Measurements from ENCODE around the gene ATP9B.

The ATP9B gene

GRCh38 chr18:79246309-79247108 lies 177.3 kb downstream of the ATP9B start (continued):
- peak; percentile 32; the same call in 1 of the 2 replicates for TF ChIP-seq KLF17 (tag by site-specific recombination; IDR thresholded peaks at IDR 0.05)
- TF ChIP-seq ZNF37A (tag by site-specific recombination; IDR thresholded peaks at IDR 0.05): no peak
- no peak for TF ChIP-seq ZNF292 (tag by site-specific recombination; IDR thresholded peaks at IDR 0.05; ENCODE audit: borderline replicate concordance, low read depth)
- no peak for TF ChIP-seq ZNF423 (tag by site-specific recombination; IDR thresholded peaks at IDR 0.05)
- TF ChIP-seq ZNF561 (tag by site-specific recombination; IDR thresholded peaks at IDR 0.05; ENCODE audit: borderline replicate concordance): no peak
- TF ChIP-seq ZNF184 (tag by site-specific recombination; IDR thresholded peaks at IDR 0.05): no peak
- TF ChIP-seq, protein P1, sequence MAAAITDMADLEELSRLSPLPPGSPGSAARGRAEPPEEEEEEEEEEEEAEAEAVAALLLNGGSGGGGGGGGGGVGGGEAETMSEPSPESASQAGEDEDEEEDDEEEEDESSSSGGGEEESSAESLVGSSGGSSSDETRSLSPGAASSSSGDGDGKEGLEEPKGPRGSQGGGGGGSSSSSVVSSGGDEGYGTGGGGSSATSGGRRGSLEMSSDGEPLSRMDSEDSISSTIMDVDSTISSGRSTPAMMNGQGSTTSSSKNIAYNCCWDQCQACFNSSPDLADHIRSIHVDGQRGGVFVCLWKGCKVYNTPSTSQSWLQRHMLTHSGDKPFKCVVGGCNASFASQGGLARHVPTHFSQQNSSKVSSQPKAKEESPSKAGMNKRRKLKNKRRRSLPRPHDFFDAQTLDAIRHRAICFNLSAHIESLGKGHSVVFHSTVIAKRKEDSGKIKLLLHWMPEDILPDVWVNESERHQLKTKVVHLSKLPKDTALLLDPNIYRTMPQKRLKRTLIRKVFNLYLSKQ (tag by site-specific recombination; IDR thresholded peaks at IDR 0.05; ENCODE audit: borderline replicate concordance): no peak
- TF ChIP-seq ZNF501 (tag by site-specific recombination; IDR thresholded peaks at IDR 0.05): 0 out of 2 replicates have a peak, but pooled peaks have one; percentile 46
- peak; percentile 50; the same call in 1 of the 2 replicates for TF ChIP-seq YY1 (tag by site-specific recombination; IDR thresholded peaks at IDR 0.05)
- TF ChIP-seq SP3 (tag by site-specific recombination; IDR thresholded peaks at IDR 0.05): no peak; the same call in none of the 2 replicates
- no peak for TF ChIP-seq ZNF626 (tag by site-specific recombination; IDR thresholded peaks at IDR 0.05)
- TF ChIP-seq ZNF248 (tag by site-specific recombination; IDR thresholded peaks at IDR 0.05): no peak
- no peak for TF ChIP-seq ZNF621 (tag by site-specific recombination; IDR thresholded peaks at IDR 0.05)
- no peak for TF ChIP-seq TSHZ1 (tag by site-specific recombination; IDR thresholded peaks at IDR 0.05; ENCODE audit: borderline replicate concordance)
- no peak for TF ChIP-seq ZNF366 (tag by site-specific recombination; conservative IDR thresholded peaks at IDR 0.05)
- no peak for TF ChIP-seq ZNF529 (tag by site-specific recombination; IDR thresholded peaks at IDR 0.05; ENCODE audit: insufficient replicate concordance)
- TF ChIP-seq ZBTB48 (tag by site-specific recombination; IDR thresholded peaks at IDR 0.05): 0 out of 2 replicates have a peak, but pooled peaks have one; percentile 46
- TF ChIP-seq, protein P2, sequence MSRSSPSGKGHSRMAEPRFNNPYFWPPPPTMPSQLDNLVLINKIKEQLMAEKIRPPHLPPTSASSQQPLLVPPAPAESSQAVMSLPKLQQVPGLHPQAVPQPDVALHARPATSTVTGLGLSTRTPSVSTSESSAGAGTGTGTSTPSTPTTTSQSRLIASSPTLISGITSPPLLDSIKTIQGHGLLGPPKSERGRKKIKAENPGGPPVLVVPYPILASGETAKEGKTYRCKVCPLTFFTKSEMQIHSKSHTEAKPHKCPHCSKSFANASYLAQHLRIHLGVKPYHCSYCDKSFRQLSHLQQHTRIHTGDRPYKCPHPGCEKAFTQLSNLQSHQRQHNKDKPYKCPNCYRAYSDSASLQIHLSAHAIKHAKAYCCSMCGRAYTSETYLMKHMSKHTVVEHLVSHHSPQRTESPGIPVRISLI (tag by site-specific recombination; IDR thresholded peaks at IDR 0.05): no peak
- TF ChIP-seq ZBTB6 (tag by site-specific recombination; IDR thresholded peaks at IDR 0.05): no peak
- no peak for TF ChIP-seq ZBTB20 (tag by site-specific recombination; IDR thresholded peaks at IDR 0.05)
- TF ChIP-seq HOXA7 (CRISPR knock-in tag; IDR thresholded peaks at IDR 0.05; ENCODE audit: borderline replicate concordance): no peak
- TF ChIP-seq ZNF830 (tag by site-specific recombination; IDR thresholded peaks at IDR 0.05; ENCODE audit: low read depth): no peak
- TF ChIP-seq ZXDB (tag by site-specific recombination; IDR thresholded peaks at IDR 0.05): no peak
- TF ChIP-seq, protein P3, sequence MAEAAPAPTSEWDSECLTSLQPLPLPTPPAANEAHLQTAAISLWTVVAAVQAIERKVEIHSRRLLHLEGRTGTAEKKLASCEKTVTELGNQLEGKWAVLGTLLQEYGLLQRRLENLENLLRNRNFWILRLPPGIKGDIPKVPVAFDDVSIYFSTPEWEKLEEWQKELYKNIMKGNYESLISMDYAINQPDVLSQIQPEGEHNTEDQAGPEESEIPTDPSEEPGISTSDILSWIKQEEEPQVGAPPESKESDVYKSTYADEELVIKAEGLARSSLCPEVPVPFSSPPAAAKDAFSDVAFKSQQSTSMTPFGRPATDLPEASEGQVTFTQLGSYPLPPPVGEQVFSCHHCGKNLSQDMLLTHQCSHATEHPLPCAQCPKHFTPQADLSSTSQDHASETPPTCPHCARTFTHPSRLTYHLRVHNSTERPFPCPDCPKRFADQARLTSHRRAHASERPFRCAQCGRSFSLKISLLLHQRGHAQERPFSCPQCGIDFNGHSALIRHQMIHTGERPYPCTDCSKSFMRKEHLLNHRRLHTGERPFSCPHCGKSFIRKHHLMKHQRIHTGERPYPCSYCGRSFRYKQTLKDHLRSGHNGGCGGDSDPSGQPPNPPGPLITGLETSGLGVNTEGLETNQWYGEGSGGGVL (tag by site-specific recombination; IDR thresholded peaks at IDR 0.05): no peak
- TF ChIP-seq SALL2 (tag by site-specific recombination; IDR thresholded peaks at IDR 0.05; ENCODE audit: borderline replicate concordance): no peak
- no peak for TF ChIP-seq ZNF596 (tag by site-specific recombination; IDR thresholded peaks at IDR 0.05)
- no peak for TF ChIP-seq ZNF266 (tag by site-specific recombination; IDR thresholded peaks at IDR 0.05; ENCODE audit: low read depth)
- no peak for TF ChIP-seq ZFP41 (tag by site-specific recombination; IDR thresholded peaks at IDR 0.05; ENCODE audit: borderline replicate concordance)
- TF ChIP-seq ZNF76 (tag by site-specific recombination; IDR thresholded peaks at IDR 0.05; ENCODE audit: borderline replicate concordance, low read depth): no peak
- no peak for TF ChIP-seq FEZF1 (tag by site-specific recombination; IDR thresholded peaks at IDR 0.05)

Data from HEK293 (cell line).